NCI-H82 (cell line): ENCODE measurements around the gene RAB11A.
"Not testable (repeated sequence)": the region's sequence is repeated elsewhere in the genome, so short reads cannot be mapped to it uniquely, and the experiment has no call there.

Source experiments
- DNase-seq: peaks from one replicate; lab custom pipeline; 2025; lab: John Stamatoyannopoulos, UW

The RAB11A gene

GRCh38 chr15:65845826-65846519, 23.3 kb upstream of the RAB11A start:
- no peak for DNase-seq

GRCh38 chr15:65847989-65848388, 21.3 kb upstream of the RAB11A start:
- DNase-seq = no peak

GRCh38 chr15:65851981-65852380, 17.3 kb upstream of the RAB11A start:
- DNase-seq = no peak

- DNase-seq = peak; percentile 85
These were observed 12.4 kb upstream of the RAB11A start for GRCh38 chr15:65856821-65857455.

- no peak for DNase-seq
These were observed 11.4 kb upstream of the RAB11A start for GRCh38 chr15:65857718-65858402.

- DNase-seq = peak; percentile 97
These were observed 6.6 kb upstream of the RAB11A start for GRCh38 chr15:65862682-65863081.

GRCh38 chr15:65863106-65863505, 6.2 kb upstream of the RAB11A start:
- DNase-seq = no peak

- DNase-seq = no peak
These were observed 2.0 kb upstream of the RAB11A start for GRCh38 chr15:65867244-65867643.

- not testable (repeated sequence) for DNase-seq
These were observed 1.4 kb upstream of the RAB11A start for GRCh38 chr15:65867933-65868332.

- no peak for DNase-seq
These were observed 655 bp upstream of the RAB11A start for GRCh38 chr15:65868546-65869125.

- DNase-seq = peak; percentile 54
These were observed 922 bp downstream of the RAB11A start for GRCh38 chr15:65869954-65870871.

GRCh38 chr15:65870889-65871533, 1.7 kb downstream of the RAB11A start:
- DNase-seq = peak; percentile 58

GRCh38 chr15:65871886-65872285, 2.6 kb downstream of the RAB11A start:
- DNase-seq = not testable (repeated sequence)

GRCh38 chr15:65872596-65872995, 3.3 kb downstream of the RAB11A start:
- not testable (repeated sequence) for DNase-seq

GRCh38 chr15:65873256-65873655, 4.0 kb downstream of the RAB11A start:
- DNase-seq = no peak

- DNase-seq = no peak
These were observed 6.2 kb downstream of the RAB11A start for GRCh38 chr15:65875458-65875857.

GRCh38 chr15:65877749-65878148, 8.5 kb downstream of the RAB11A start:
- DNase-seq = no peak

GRCh38 chr15:65881766-65882434, 12.6 kb downstream of the RAB11A start:
- DNase-seq = no peak

GRCh38 chr15:65883571-65883970, 14.3 kb downstream of the RAB11A start:
- DNase-seq = no peak

GRCh38 chr15:65884511-65884910, 15.2 kb downstream of the RAB11A start:
- DNase-seq = no peak
